ENCODE results near the gene WDR27. TPM values are rescaled to one million over a fixed set of nuclear protein-coding genes. Genes with fewer than 3 reads are reported as not detected.
"Not testable (repeated sequence)": the region's sequence is repeated elsewhere in the genome, so short reads cannot be mapped to it uniquely, and the experiment has no call there.

WDR27 gene
- total RNA-seq, 1 donor from 2014 or later, result 128 TPM

GRCh38 chr6:169472786-169473416 is 228.9 kb downstream of the WDR27 start:
- Mint-ChIP-seq H3K27me3 (ENCODE audit: low read depth) (no peaks in the 10 kb centered on the region), H3K9me3 (peaks cover 50% of the 10 kb centered on the region), H3K4me3 (no peak overlapping the region), H3K4me1 (no peaks in the 10 kb centered on the region), H3K36me3 (peaks cover 14% of the 10 kb centered on the region), H3K27ac (no peak overlapping the region)
- DNase-seq (ENCODE audit: low spot score in 2 of 2, unreplicated experiment in 2 of 2), result no peak
- no peak for TF ChIP-seq CTCF (IDR thresholded peaks at IDR 0.05; ENCODE audit: unreplicated experiment)

- Mint-ChIP-seq H3K27ac (no peak overlapping the region), H3K4me3 (no peak overlapping the region), H3K27me3 (ENCODE audit: low read depth) (no peaks in the 10 kb centered on the region), H3K9me3 (peaks cover 47% of the 10 kb centered on the region), H3K36me3 (peaks cover 15% of the 10 kb centered on the region), H3K4me1 (no peaks in the 10 kb centered on the region)
- no peak for DNase-seq (ENCODE audit: low spot score in 2 of 2, unreplicated experiment in 2 of 2)
- TF ChIP-seq CTCF (IDR thresholded peaks at IDR 0.05; ENCODE audit: unreplicated experiment), result no peak
These were observed 231.0 kb downstream of the WDR27 start for GRCh38 chr6:169470790-169471189.

GRCh38 chr6:169469028-169469427 is 232.8 kb downstream of the WDR27 start:
- Mint-ChIP-seq H3K4me1 (no peaks in the 10 kb centered on the region), H3K27ac (no peak overlapping the region), H3K9me3 (peaks cover 46% of the 10 kb centered on the region), H3K36me3 (peaks cover 15% of the 10 kb centered on the region), H3K4me3 (no peak overlapping the region), H3K27me3 (ENCODE audit: low read depth) (no peaks in the 10 kb centered on the region)
- DNase-seq (ENCODE audit: low spot score in 2 of 2, unreplicated experiment in 2 of 2), result no peak
- no peak for TF ChIP-seq CTCF (IDR thresholded peaks at IDR 0.05; ENCODE audit: unreplicated experiment)

- not testable (repeated sequence) for H3K4me3 Mint-ChIP-seq; H3K27ac Mint-ChIP-seq; H3K27me3 Mint-ChIP-seq (ENCODE audit: low read depth); H3K4me1 Mint-ChIP-seq; DNase-seq (ENCODE audit: low spot score in 2 of 2, unreplicated experiment in 2 of 2)
- peaks cover 15% of the 10 kb centered on the region for H3K36me3 Mint-ChIP-seq
- H3K9me3 Mint-ChIP-seq, result peaks cover 49% of the 10 kb centered on the region
These were observed 234.1 kb downstream of the WDR27 start for GRCh38 chr6:169467755-169468154.

- peaks cover 59% of the 10 kb centered on the region for H3K9me3 Mint-ChIP-seq
- H3K36me3 Mint-ChIP-seq, result peaks cover 15% of the 10 kb centered on the region
- H3K27ac Mint-ChIP-seq; H3K27me3 Mint-ChIP-seq (ENCODE audit: low read depth); H3K4me3 Mint-ChIP-seq; H3K4me1 Mint-ChIP-seq; DNase-seq (ENCODE audit: low spot score in 2 of 2, unreplicated experiment in 2 of 2): not testable (repeated sequence)
These were observed 235.6 kb downstream of the WDR27 start for GRCh38 chr6:169466256-169466655.

- no peak for DNase-seq (ENCODE audit: low spot score in 2 of 2, unreplicated experiment in 2 of 2)
- no peaks in the 10 kb centered on the region for H3K27me3 Mint-ChIP-seq (ENCODE audit: low read depth)
- TF ChIP-seq CTCF (IDR thresholded peaks at IDR 0.05; ENCODE audit: unreplicated experiment), result no peak
- no peaks in the 10 kb centered on the region for H3K4me1 Mint-ChIP-seq
- peaks cover 35% of the 10 kb centered on the region for H3K9me3 Mint-ChIP-seq
- H3K4me3 Mint-ChIP-seq, result no peak overlapping the region
- no peak overlapping the region for H3K27ac Mint-ChIP-seq
- H3K36me3 Mint-ChIP-seq, result peaks cover 3% of the 10 kb centered on the region
These were observed 244.1 kb downstream of the WDR27 start for GRCh38 chr6:169457762-169458161.

- peaks cover 3% of the 10 kb centered on the region for H3K36me3 Mint-ChIP-seq
- H3K4me1 Mint-ChIP-seq, result peaks cover under 1% of the 10 kb centered on the region
- no peak overlapping the region for H3K4me3 Mint-ChIP-seq
- no peak for TF ChIP-seq CTCF (IDR thresholded peaks at IDR 0.05; ENCODE audit: unreplicated experiment)
- no peak for DNase-seq (ENCODE audit: low spot score in 2 of 2, unreplicated experiment in 2 of 2)
- H3K27ac Mint-ChIP-seq, result no peak overlapping the region
- H3K9me3 Mint-ChIP-seq, result peaks cover 30% of the 10 kb centered on the region
- H3K27me3 Mint-ChIP-seq (ENCODE audit: low read depth), result no peaks in the 10 kb centered on the region
These were observed 245.0 kb downstream of the WDR27 start for GRCh38 chr6:169456840-169457239.

All from mesothelial cell of epicardium (in vitro differentiated cells).